ENCODE measurements around the gene ZNF385C.

The ZNF385C gene

DNA sequence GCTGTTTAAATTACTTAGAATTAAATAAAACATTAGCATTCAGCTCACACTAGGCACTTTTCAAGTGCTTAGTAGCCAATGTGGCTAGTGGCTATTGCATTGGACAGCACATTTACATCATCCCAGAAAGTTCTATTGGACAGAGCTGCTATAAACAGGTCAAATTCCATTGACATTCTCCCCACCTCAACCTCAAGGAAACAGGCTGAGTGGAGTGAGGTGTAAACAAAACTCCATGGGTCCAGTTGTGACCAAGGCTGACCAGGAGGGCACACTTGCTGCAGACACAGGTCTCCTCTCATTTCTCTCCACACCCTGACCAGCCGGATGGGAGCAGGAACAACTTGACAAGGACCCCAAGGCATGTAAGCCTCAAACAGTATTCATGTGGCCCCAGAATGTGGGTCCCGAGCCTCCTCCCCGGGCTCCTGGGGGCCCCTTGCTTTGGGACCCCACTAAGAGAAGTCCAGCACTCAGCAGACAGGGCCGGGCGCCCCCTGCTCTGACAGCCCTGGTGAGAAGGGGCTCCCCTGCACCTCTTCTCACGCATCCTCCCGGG is 48.4 kb downstream of the ZNF385C start:
- Histone ChIP-seq H3K4me1 (ENCODE audit: control insufficient read depth, insufficient read depth, low read length, unreplicated experiment) (no peaks in the 10 kb centered on the region), H3K27ac (ENCODE audit: low read depth, low read length) (no peak overlapping the region), H3K4me3 (ENCODE audit: low read depth, low read length) (peak overlapping the region; percentile 73), H3K36me3 (ENCODE audit: insufficient read depth, low read length) (no peaks in the 10 kb centered on the region), H3K27me3 (ENCODE audit: insufficient read depth, low read length) (peaks cover 57% of the 10 kb centered on the region), H3K79me2 (ENCODE audit: control insufficient read depth, insufficient read depth, low read length, unreplicated experiment) (no peaks in the 10 kb centered on the region), H2AFZ (ENCODE audit: low read length, unreplicated experiment) (peak overlapping the region; percentile 90)

DNA sequence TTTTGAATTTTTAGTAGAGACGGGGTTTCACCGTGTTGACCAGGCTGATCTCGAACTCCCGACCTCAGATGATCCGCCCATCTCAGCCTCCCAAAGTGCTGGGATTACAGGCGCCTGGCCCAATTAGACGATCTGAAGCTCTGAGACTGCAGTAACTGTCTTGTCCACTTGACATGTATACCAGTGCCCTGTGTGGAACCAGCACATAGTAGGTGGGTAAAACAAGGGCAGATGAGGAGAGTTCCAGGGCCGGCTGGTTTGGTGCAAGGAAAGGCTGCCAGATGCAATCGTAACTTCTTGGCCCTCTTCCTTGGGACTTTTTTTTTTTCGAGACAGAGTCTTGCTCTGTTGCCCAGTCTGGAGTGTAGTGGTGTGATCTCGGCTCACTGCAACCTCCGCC is 50.9 kb downstream of the ZNF385C start:
- H3K27ac ChIP-seq (ENCODE audit: low read depth, low read length) = no peak overlapping the region
- H3K79me2 ChIP-seq (ENCODE audit: control insufficient read depth, insufficient read depth, low read length, unreplicated experiment) = no peaks in the 10 kb centered on the region

GRCh38 chr17:42045719-42046118 is 52.6 kb downstream of the ZNF385C start:
- Histone ChIP-seq H3K36me3 (ENCODE audit: insufficient read depth, low read length) (no peaks in the 10 kb centered on the region), H3K4me1 (ENCODE audit: control insufficient read depth, insufficient read depth, low read length, unreplicated experiment) (no peaks in the 10 kb centered on the region), H2AFZ (ENCODE audit: low read length, unreplicated experiment) (no peak overlapping the region), H3K4me3 (ENCODE audit: low read depth, low read length) (no peak overlapping the region), H3K79me2 (ENCODE audit: control insufficient read depth, insufficient read depth, low read length, unreplicated experiment) (no peaks in the 10 kb centered on the region), H3K27me3 (ENCODE audit: insufficient read depth, low read length) (peaks cover 19% of the 10 kb centered on the region), H3K27ac (ENCODE audit: low read depth, low read length) (no peak overlapping the region)

More for the DNA sequence above, 50.9 kb downstream of the ZNF385C start:
- H3K4me3 ChIP-seq (ENCODE audit: low read depth, low read length) = no peak overlapping the region
- no peak overlapping the region for H2AFZ ChIP-seq (ENCODE audit: low read length, unreplicated experiment)
- H3K4me1 ChIP-seq (ENCODE audit: control insufficient read depth, insufficient read depth, low read length, unreplicated experiment) = no peaks in the 10 kb centered on the region
- H3K27me3 ChIP-seq (ENCODE audit: insufficient read depth, low read length) = peaks cover 35% of the 10 kb centered on the region
- no peaks in the 10 kb centered on the region for H3K36me3 ChIP-seq (ENCODE audit: insufficient read depth, low read length)

GRCh38 chr17:42042598-42043319 is 55.5 kb downstream of the ZNF385C start:
- Histone ChIP-seq H3K36me3 (ENCODE audit: insufficient read depth, low read length) (no peaks in the 10 kb centered on the region), H3K79me2 (ENCODE audit: control insufficient read depth, insufficient read depth, low read length, unreplicated experiment) (no peaks in the 10 kb centered on the region), H3K27ac (ENCODE audit: low read depth, low read length) (no peak overlapping the region), H3K4me3 (ENCODE audit: low read depth, low read length) (no peak overlapping the region), H3K27me3 (ENCODE audit: insufficient read depth, low read length) (peaks cover 8% of the 10 kb centered on the region; the same call in 1 of the 2 replicates), H2AFZ (ENCODE audit: low read length, unreplicated experiment) (no peak overlapping the region), H3K4me1 (ENCODE audit: control insufficient read depth, insufficient read depth, low read length, unreplicated experiment) (no peaks in the 10 kb centered on the region)

GRCh38 chr17:42041619-42042018 is 56.7 kb downstream of the ZNF385C start:
- Histone ChIP-seq H3K79me2 (ENCODE audit: control insufficient read depth, insufficient read depth, low read length, unreplicated experiment) (no peaks in the 10 kb centered on the region), H2AFZ (ENCODE audit: low read length, unreplicated experiment) (no peak overlapping the region), H3K4me3 (ENCODE audit: low read depth, low read length) (no peak overlapping the region), H3K4me1 (ENCODE audit: control insufficient read depth, insufficient read depth, low read length, unreplicated experiment) (no peaks in the 10 kb centered on the region), H3K27ac (ENCODE audit: low read depth, low read length) (no peak overlapping the region), H3K27me3 (ENCODE audit: insufficient read depth, low read length) (peaks cover 8% of the 10 kb centered on the region; the same call in 1 of the 2 replicates), H3K36me3 (ENCODE audit: insufficient read depth, low read length) (no peaks in the 10 kb centered on the region)

DNA sequence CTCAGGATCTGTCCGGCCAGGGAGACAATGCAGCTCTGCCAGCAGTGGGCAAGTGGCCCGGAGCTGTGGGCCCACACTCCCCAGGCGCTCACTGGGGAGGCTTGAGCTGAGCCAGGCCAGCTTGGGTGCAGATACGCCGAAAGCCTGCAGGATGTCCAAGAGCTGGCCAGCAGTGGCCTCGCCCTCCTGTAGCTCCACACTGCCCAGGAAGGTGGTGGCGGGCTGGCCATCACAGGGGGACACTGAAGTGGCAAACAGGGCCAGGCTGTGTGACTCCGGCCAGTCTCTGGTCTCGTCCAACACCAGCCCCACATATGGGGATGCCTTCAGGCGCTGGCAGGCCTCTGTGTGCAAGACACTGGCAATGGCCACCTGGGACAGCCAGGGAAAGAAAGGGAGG is 57.5 kb downstream of the ZNF385C start:
- Histone ChIP-seq H3K27ac (ENCODE audit: low read depth, low read length) (no peak overlapping the region), H3K27me3 (ENCODE audit: insufficient read depth, low read length) (peaks cover 8% of the 10 kb centered on the region; the same call in 1 of the 2 replicates), H3K4me1 (ENCODE audit: control insufficient read depth, insufficient read depth, low read length, unreplicated experiment) (no peaks in the 10 kb centered on the region), H3K4me3 (ENCODE audit: low read depth, low read length) (no peak overlapping the region), H3K36me3 (ENCODE audit: insufficient read depth, low read length) (no peaks in the 10 kb centered on the region), H3K79me2 (ENCODE audit: control insufficient read depth, insufficient read depth, low read length, unreplicated experiment) (no peaks in the 10 kb centered on the region), H2AFZ (ENCODE audit: low read length, unreplicated experiment) (no peak overlapping the region)

- H3K36me3 ChIP-seq (ENCODE audit: insufficient read depth, low read length) = no peaks in the 10 kb centered on the region
These were observed 58.2 kb downstream of the ZNF385C start for GRCh38 chr17:42039794-42040763.

GRCh38 chr17:42038221-42038973 is 59.9 kb downstream of the ZNF385C start:
- Histone ChIP-seq H3K27ac (ENCODE audit: low read depth, low read length) (no peak overlapping the region), H3K27me3 (ENCODE audit: insufficient read depth, low read length) (peaks cover 8% of the 10 kb centered on the region; the same call in 1 of the 2 replicates), H3K4me1 (ENCODE audit: control insufficient read depth, insufficient read depth, low read length, unreplicated experiment) (no peaks in the 10 kb centered on the region), H3K36me3 (ENCODE audit: insufficient read depth, low read length) (no peaks in the 10 kb centered on the region), H3K79me2 (ENCODE audit: control insufficient read depth, insufficient read depth, low read length, unreplicated experiment) (no peaks in the 10 kb centered on the region), H3K4me3 (ENCODE audit: low read depth, low read length) (no peak overlapping the region), H2AFZ (ENCODE audit: low read length, unreplicated experiment) (no peak overlapping the region)

More at GRCh38 chr17:42039794-42040763, 58.2 kb downstream of the ZNF385C start:
- Histone ChIP-seq H3K27ac (ENCODE audit: low read depth, low read length) (no peak overlapping the region), H2AFZ (ENCODE audit: low read length, unreplicated experiment) (no peak overlapping the region), H3K27me3 (ENCODE audit: insufficient read depth, low read length) (peaks cover 8% of the 10 kb centered on the region; the same call in 1 of the 2 replicates), H3K4me1 (ENCODE audit: control insufficient read depth, insufficient read depth, low read length, unreplicated experiment) (no peaks in the 10 kb centered on the region), H3K4me3 (ENCODE audit: low read depth, low read length) (no peak overlapping the region), H3K79me2 (ENCODE audit: control insufficient read depth, insufficient read depth, low read length, unreplicated experiment) (no peaks in the 10 kb centered on the region)

- Histone ChIP-seq H3K27me3 (ENCODE audit: insufficient read depth, low read length) (no peaks in the 10 kb centered on the region), H2AFZ (ENCODE audit: low read length, unreplicated experiment) (no peak overlapping the region), H3K36me3 (ENCODE audit: insufficient read depth, low read length) (no peaks in the 10 kb centered on the region), H3K27ac (ENCODE audit: low read depth, low read length) (no peak overlapping the region), H3K4me3 (ENCODE audit: low read depth, low read length) (no peak overlapping the region), H3K79me2 (ENCODE audit: control insufficient read depth, insufficient read depth, low read length, unreplicated experiment) (no peaks in the 10 kb centered on the region), H3K4me1 (ENCODE audit: control insufficient read depth, insufficient read depth, low read length, unreplicated experiment) (no peaks in the 10 kb centered on the region)
These were observed 64.2 kb downstream of the ZNF385C start for GRCh38 chr17:42034059-42034458.

DNA sequence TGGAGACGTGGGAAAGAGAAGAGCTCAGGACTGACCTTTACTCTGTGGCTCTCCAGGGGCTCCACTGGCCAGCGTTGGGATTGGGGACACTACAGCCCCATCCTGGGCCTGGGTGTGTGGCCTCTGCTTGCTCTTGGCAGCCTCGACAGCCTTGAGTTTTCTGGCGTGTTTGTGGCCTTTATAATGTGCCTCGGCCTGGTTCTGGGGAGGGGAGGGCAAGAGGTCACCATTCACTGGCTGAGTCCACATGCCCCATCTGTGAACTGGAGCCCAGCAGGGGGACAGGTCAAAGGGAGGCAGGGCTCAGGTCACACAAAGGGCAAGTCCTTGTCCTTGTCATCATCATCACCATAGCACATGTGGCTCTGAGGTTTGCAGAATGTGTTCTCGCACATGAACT is 66.7 kb downstream of the ZNF385C start:
- Histone ChIP-seq H3K27ac (ENCODE audit: low read depth, low read length) (no peak overlapping the region), H3K4me1 (ENCODE audit: control insufficient read depth, insufficient read depth, low read length, unreplicated experiment) (peaks cover 7% of the 10 kb centered on the region), H3K4me3 (ENCODE audit: low read depth, low read length) (no peak overlapping the region), H2AFZ (ENCODE audit: low read length, unreplicated experiment) (no peak overlapping the region), H3K27me3 (ENCODE audit: insufficient read depth, low read length) (no peaks in the 10 kb centered on the region), H3K36me3 (ENCODE audit: insufficient read depth, low read length) (no peaks in the 10 kb centered on the region), H3K79me2 (ENCODE audit: control insufficient read depth, insufficient read depth, low read length, unreplicated experiment) (no peaks in the 10 kb centered on the region)

Data from ACC112 (cell line).